SJSA1 (cell line): Measurements from ENCODE around the gene GABBR2. TPM values are rescaled to one million over a fixed set of nuclear protein-coding genes. Genes with fewer than 3 reads are reported as not detected.

Source experiments
- DNase-seq, 2 experiments: peaks; one replicate each; pipeline ENCODE4 v3.0.0-alpha.2; 2015 to 2020; ENCODE audit warnings: low spot score in 2 of 2, low read depth in 1 of 2
- H3K27ac ChIP-seq: fragments of 250-450 bp; sonication (Bioruptor Pico); 2 replicates; pipeline ENCODE4 v1.5.1; 2020; ENCODE audit warnings: mild to moderate bottlenecking, moderate library complexity
- H3K27me3 ChIP-seq: fragments of 250-450 bp; sonication (Bioruptor Pico); replicated peaks from 2 replicates; pipeline ENCODE4 v1.5.1; 2020; ENCODE audit warnings: mild to moderate bottlenecking, moderate library complexity
- H3K36me3 ChIP-seq: fragments of 250-450 bp; sonication (Bioruptor Pico); 2 replicates; pipeline ENCODE4 v1.5.1; 2020; ENCODE audit warnings: mild to moderate bottlenecking
- H3K4me1 ChIP-seq: fragments of 250-450 bp; sonication (Bioruptor Pico); replicated peaks from 2 replicates; pipeline ENCODE4 v1.6.1; 2021; ENCODE audit warnings: mild to moderate bottlenecking
- H3K4me3 ChIP-seq: fragments of 250-450 bp; sonication (Bioruptor Pico); 2 replicates; pipeline ENCODE4 v1.5.1; 2020; ENCODE audit warnings: mild to moderate bottlenecking
- H3K9me3 ChIP-seq: fragments of 250-450 bp; sonication (Bioruptor Pico); replicated peaks from 2 replicates; pipeline ENCODE4 v1.5.1; 2020; ENCODE audit warnings: mild to moderate bottlenecking
- total RNA-seq: library from RNA; depleted of rRNA; stranded (reverse); fragments of >200 nt; shearing (Covaris generic); gene quantifications from 2 replicates; pipeline ENCODE4 v1.2.3, GENCODE V29; 2014

The GABBR2 gene
- total RNA-seq, 1 experiment from 2014 or later = not detected

DNA sequence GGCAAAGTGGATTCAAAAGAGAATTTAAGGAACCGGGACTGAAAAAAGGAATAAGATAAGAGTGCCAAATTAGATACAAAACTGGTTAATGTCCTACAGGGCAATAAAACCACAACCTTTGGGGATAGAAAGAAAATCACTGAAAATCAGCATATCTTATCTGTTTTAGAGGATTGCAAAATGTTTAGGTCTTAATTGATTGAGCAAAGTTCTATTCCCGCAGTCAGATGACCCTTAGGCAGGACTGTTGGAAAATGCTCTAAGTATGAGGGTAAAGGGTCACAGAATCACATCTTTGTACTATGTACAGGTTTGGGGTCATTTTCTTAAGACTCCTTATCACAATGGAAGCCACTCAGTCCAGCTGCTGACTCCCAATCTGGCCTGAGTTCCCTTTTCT is 129.0 kb downstream of the GABBR2 start:
- no peak for DNase-seq
- no peaks in the 10 kb centered on the region for H3K9me3 ChIP-seq
- no peaks in the 10 kb centered on the region for H3K27me3 ChIP-seq
- no peak overlapping the region for H3K4me3 ChIP-seq
- no peak overlapping the region for H3K27ac ChIP-seq
- H3K36me3 ChIP-seq = no peaks in the 10 kb centered on the region
- H3K4me1 ChIP-seq = peaks cover 16% of the 10 kb centered on the region

DNA sequence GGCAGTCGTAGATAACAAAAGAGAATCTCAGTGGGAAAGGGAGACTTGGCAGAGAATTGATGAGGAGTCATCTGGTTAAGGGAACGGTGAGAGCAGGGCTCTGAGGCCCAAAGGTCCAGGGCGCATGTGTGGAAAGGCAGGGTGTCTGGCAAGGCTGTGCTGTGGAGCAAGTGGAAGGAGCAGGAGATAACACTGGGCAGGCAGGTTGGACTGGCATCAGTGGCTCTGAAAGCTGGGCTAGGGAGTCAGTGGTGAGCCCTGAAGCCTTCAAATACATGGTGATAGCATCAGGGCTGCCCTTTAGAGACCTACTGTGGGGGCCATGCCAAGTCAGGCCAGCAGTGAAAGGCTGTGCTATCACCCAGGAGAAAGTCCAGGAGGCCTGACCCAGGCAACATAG is 131.3 kb downstream of the GABBR2 start:
- H3K9me3 ChIP-seq = no peaks in the 10 kb centered on the region
- no peak overlapping the region for H3K4me3 ChIP-seq
- no peak overlapping the region for H3K27ac ChIP-seq
- H3K36me3 ChIP-seq = no peaks in the 10 kb centered on the region
- H3K27me3 ChIP-seq = no peaks in the 10 kb centered on the region
- H3K4me1 ChIP-seq = peaks cover 13% of the 10 kb centered on the region
- DNase-seq = no peak

DNA sequence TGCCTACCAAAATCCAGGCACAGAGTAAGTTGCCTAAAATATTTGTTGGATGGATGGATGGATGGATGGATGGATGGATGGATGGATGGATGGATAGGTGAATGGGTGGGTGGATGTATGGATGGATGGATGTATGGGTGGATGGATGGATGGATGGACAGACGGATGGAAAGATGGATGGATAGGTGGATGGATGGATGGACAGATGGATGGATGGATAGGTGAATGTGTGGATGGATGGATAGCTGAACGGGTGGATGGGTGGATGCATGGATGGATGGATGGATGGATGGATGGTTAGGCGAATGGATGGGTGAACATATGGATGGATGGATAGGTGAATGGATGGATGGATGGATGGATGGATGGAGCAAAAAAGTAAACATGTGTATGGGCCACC is 131.9 kb downstream of the GABBR2 start:
- DNase-seq = no peak
- peaks cover 13% of the 10 kb centered on the region for H3K4me1 ChIP-seq
- no peaks in the 10 kb centered on the region for H3K9me3 ChIP-seq
- H3K36me3 ChIP-seq = no peaks in the 10 kb centered on the region
- no peak overlapping the region for H3K4me3 ChIP-seq
- no peak overlapping the region for H3K27ac ChIP-seq
- no peaks in the 10 kb centered on the region for H3K27me3 ChIP-seq

DNA sequence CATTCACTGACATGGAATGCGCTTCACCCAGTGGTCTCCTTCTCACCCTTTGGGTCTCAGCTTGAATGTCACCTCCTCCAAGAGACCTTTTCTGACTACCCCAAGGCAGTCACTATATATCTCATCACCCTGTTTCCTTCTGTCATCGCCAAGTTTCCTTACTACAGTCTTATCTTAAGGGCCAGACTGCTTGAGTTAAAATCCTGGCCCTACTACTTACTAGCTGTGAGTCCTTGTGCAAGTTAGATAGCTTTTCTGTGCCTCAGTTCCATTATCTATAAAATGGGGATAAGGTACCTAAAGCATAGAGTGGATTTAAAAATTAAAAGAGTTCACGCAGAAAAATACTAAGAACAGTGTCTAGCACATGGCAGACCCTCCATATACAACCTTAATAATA is 132.4 kb downstream of the GABBR2 start:
- no peak for DNase-seq
- Histone ChIP-seq H3K4me1 (peaks cover 13% of the 10 kb centered on the region), H3K4me3 (no peak overlapping the region), H3K36me3 (no peaks in the 10 kb centered on the region), H3K27ac (no peak overlapping the region), H3K9me3 (no peaks in the 10 kb centered on the region), H3K27me3 (no peaks in the 10 kb centered on the region)

DNA sequence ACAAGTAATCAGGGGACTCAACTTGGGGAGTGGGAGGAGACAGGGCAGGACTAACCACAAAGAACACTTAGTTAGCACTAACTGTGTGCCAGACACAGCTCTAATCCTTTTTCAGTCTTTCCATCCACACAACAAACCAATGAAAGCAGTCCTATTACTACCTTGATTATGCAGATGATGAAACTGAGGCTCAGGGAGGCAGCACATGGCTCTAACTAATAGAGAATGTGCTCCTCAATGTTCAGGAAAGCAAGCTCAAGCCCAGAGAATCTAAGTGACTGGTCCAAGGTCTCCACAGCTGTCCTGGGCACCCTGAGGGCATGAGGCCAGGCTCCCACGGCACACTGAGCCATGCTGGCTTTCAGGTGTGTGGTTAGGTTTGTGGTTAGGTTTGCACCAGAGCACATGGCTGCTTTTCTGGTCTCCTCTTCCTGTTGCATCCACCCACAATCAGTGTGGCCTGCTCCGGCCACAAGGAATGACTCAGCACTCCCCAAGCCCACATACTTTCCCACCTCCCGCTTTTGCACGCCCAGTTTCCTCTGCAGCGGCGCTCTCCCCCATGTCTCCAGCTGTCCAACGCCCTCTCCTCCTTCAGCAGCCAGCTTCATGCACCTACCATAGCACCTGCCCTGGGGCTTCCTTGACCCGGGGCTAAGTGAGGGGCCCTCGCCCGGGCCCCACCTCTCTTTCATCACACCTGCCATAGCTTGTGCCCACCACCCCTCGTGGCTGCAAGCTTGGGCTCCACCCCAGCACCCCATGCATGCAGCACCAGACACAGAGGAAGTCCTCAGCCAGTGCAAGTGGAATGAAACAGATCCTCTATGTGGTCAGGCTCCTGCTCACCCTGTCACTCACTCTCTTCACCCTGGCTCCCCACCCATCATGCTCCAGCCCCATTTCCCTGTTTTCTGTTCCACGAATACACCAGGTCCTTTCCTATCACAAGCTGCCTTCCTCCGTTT is 133.1 kb downstream of the GABBR2 start:
- peak; percentile 67 to 73 for DNase-seq
- Histone ChIP-seq H3K4me3 (no peak overlapping the region), H3K9me3 (no peaks in the 10 kb centered on the region), H3K27ac (no peak overlapping the region; the same call in 1 of the 2 replicates), H3K36me3 (no peaks in the 10 kb centered on the region), H3K27me3 (no peaks in the 10 kb centered on the region), H3K4me1 (peaks cover 13% of the 10 kb centered on the region)

DNA sequence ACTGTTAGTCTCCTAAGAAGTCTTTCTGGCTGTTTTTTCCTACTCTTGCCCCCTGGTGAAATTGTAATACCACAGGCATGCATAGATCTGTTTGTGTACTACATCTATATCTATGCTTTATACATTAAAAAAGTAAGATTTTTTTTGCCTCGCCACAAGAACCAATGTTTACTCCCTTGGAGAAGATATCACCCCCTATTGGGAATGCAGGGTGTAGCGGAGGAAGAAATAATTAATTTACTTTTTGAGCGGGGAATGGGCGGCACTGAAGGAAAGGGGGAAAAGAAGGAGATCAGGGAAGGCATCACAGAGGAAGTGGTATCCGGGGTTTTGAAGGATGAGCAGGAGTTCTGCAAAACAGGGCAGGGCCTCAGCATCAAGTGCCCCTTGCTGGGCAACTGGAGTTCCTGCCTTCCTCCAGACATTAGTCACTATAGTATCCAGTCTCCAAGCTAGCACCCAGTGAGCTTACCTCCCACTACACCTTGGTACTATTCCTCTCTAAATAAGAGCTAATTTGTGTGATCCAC is 134.9 kb downstream of the GABBR2 start:
- H3K4me3 ChIP-seq = no peak overlapping the region
- no peaks in the 10 kb centered on the region for H3K9me3 ChIP-seq
- no peaks in the 10 kb centered on the region for H3K27me3 ChIP-seq
- peaks cover 13% of the 10 kb centered on the region for H3K4me1 ChIP-seq
- no peak for DNase-seq
- H3K36me3 ChIP-seq = no peaks in the 10 kb centered on the region
- no peak overlapping the region for H3K27ac ChIP-seq

DNA sequence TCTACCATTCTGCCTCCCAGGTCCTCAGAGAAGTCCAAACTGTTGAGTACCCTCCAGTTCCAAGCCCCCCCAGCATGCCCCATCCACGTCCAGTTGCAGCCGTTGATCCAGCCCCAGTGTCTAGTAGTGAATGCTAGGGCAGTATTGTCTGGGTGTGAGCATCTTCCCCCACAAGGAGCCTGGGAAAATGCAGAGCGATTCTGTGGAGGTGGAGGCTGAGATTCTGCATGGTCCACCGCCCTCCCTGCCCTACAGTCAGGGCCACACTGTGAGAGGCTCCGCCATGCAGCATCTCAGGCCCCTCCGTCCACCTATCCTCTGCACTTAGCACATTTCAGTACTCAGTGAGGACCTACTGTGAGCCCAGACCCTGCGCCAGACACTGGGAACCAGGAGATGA is 135.9 kb downstream of the GABBR2 start:
- no peak for DNase-seq
- Histone ChIP-seq H3K4me1 (peaks cover 13% of the 10 kb centered on the region), H3K27me3 (no peaks in the 10 kb centered on the region), H3K9me3 (no peaks in the 10 kb centered on the region), H3K4me3 (no peak overlapping the region), H3K36me3 (no peaks in the 10 kb centered on the region), H3K27ac (no peak overlapping the region)

DNA sequence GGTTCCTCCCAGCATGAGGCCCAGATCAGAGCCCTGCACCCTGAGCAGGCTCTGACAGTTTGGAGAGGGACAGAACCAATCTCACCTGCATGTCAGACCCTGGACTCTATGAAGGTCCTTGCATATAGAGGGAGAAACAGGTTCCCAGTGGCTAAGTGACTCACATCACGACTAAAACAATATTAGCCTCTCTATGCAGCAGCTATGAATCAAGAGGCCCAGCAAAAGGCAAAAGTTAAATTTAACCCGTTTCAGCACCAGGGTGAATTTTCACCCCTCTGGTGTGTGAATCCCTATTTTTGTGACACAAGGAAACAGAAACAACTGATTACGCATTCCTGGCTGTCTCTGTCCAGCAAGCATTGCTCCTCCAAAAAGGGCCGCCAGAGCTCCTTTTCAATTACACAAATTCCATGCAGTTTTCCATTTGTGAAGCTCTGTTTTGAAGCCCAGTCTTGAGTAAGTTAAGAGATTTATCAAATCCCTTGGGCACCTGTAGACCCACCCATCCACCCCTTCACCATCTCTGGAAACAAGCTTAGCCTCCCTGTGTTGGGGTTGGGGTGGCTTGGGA is 136.6 kb downstream of the GABBR2 start:
- no peaks in the 10 kb centered on the region for H3K27me3 ChIP-seq
- H3K4me1 ChIP-seq = peaks cover 13% of the 10 kb centered on the region
- no peaks in the 10 kb centered on the region for H3K36me3 ChIP-seq
- no peak overlapping the region for H3K4me3 ChIP-seq
- no peaks in the 10 kb centered on the region for H3K9me3 ChIP-seq
- DNase-seq = no peak
- no peak overlapping the region for H3K27ac ChIP-seq

DNA sequence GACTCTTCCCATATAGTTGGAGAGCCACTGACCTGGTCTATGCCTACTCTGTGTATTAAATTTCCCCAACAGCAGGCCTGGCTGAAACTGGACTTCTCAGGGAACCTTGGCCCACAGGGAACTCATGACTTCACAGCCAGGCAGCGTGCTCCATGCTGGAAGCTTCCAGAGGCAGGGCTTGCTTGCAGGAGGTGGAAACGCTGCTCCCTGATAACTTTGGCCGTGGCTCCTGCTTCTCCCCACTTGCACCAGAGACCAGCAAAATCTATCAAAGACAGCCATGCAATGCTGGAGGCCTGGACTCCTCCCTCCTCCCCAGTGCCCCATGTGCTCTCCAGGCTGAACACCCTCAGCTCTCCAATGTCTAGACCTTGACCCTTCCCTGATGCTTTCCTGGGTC is 137.1 kb downstream of the GABBR2 start:
- no peaks in the 10 kb centered on the region for H3K27me3 ChIP-seq
- no peaks in the 10 kb centered on the region for H3K36me3 ChIP-seq
- no peak overlapping the region for H3K4me3 ChIP-seq
- H3K4me1 ChIP-seq = peaks cover 13% of the 10 kb centered on the region
- peak in 1 of 2 experiments; percentile 30 for DNase-seq
- no peaks in the 10 kb centered on the region for H3K9me3 ChIP-seq
- no peak overlapping the region for H3K27ac ChIP-seq

DNA sequence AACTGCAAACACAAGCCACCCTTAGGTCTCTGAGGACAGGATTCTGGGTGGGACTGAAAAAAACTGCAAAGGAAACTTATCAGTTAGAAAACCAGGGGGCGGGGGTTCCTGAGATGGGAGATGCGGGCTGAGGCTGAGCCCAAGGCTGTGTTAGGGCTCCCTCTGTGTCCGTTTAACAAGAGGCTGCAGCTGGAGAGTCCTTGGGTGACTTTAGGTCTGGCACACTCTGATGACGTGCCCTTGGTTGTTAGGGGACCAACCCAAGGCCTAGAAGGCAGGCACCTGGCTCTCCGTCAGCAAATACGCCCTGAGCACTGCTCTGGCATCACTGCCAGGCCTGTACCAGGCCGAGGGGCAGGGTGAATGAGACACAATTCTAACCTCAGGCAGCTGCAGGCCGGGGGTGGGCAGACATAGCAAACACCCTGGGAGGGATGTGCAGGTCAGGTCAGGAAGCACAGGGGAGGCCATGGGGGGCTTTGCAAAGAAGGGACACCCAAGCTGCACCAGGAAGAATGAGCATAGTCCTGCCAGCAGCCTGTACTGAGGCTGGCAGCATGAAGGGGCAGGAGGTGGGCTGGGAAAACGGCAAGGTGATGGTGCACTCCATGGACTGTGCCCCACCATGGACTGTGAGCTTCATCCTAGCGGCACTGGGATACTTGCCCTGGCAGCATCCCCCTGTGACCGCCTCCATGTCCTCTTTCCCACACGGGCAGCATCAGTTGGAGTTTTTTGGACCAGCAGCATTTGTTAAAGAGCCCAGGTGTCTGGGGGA is 137.9 kb downstream of the GABBR2 start:
- H3K27me3 ChIP-seq = no peaks in the 10 kb centered on the region
- peak in 1 of 2 experiments; percentile 26 for DNase-seq

DNA sequence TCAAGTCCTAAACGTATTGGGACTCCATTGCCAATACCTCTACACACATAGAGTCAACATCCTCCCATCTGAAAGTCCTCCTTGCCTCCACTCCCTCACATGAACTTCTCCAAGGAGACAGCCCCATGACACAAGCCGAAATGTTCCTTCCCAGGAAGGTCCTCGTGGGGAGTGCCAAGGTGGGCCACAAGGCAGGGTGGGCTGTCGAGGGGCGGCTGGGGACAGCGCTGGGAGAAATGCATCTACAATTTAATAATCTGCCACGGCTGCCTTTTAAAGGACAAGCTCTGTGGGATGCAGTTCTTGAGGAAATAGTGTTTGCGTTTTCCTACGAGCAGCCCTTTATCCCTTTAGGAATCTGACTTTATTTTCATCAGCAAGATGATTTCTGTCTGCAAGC is 138.7 kb downstream of the GABBR2 start:
- Histone ChIP-seq H3K4me1 (peaks cover under 1% of the 10 kb centered on the region), H3K27ac (no peak overlapping the region), H3K36me3 (no peaks in the 10 kb centered on the region), H3K27me3 (no peaks in the 10 kb centered on the region), H3K9me3 (no peaks in the 10 kb centered on the region), H3K4me3 (no peak overlapping the region)
- peak in 1 of 2 experiments; percentile 6 for DNase-seq

More for the DNA sequence above, 137.9 kb downstream of the GABBR2 start:
- no peak overlapping the region for H3K4me3 ChIP-seq
- H3K36me3 ChIP-seq = no peaks in the 10 kb centered on the region
- peaks cover 9% of the 10 kb centered on the region for H3K4me1 ChIP-seq
- H3K27ac ChIP-seq = no peak overlapping the region
- H3K9me3 ChIP-seq = no peaks in the 10 kb centered on the region

DNA sequence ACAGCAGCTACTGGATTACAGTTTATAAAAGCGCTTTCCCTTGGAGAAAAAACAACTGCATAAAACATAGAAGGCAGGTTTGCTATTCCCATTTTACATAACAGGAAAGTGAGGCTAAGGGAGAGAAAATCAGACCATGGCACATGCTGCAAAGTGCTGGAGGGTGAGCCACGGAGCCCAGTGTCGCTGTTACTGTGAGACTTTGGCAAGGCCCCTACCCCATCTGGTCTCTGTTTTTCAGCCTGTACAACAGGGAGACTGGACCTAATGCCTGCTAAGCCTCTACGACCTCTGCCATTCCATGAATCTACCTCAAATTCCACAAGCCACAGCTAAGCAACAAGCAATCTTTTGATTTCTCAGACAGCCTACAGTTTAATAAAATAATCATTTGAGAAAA is 139.2 kb downstream of the GABBR2 start:
- no peaks in the 10 kb centered on the region for H3K9me3 ChIP-seq
- H3K27ac ChIP-seq = no peak overlapping the region
- DNase-seq = no peak
- H3K4me3 ChIP-seq = no peak overlapping the region
- H3K4me1 ChIP-seq = no peaks in the 10 kb centered on the region
- no peaks in the 10 kb centered on the region for H3K36me3 ChIP-seq
- no peaks in the 10 kb centered on the region for H3K27me3 ChIP-seq

DNA sequence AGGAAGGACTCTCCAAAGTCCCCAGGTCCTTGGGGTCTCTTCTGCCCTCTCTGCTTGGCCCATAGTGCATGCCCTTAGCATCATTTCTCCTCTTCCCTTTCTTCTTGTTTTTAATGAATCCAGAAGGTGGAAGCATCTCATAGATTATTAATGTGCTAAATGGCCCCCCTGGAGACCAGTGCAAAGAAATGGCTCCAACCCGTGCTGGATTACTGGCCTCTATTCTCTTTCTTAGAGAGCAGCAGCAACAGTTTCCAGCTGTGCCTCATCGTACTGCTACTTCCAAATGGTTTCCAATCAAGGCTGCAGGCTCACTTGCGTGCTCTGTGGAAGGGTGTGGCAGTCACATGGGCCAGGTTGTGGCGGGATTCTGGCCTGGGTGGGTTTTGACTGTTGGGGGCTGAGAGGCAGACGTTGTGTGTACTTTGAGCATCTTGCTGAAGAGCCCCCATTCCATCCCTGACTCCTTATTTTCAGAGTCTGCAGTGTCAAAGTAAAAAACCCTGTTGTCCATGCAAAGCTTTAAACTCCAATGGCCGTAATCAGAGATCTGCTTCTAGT is 139.7 kb downstream of the GABBR2 start:
- Histone ChIP-seq H3K4me1 (no peaks in the 10 kb centered on the region), H3K27me3 (no peaks in the 10 kb centered on the region), H3K36me3 (no peaks in the 10 kb centered on the region), H3K4me3 (no peak overlapping the region), H3K27ac (no peak overlapping the region), H3K9me3 (no peaks in the 10 kb centered on the region)
- peak in 1 of 2 experiments; percentile 7 for DNase-seq
